Hippocampal formation (tissue), 2 donors: ENCODE results near the gene HORMAD2.
"Not testable (repeated sequence)": the region's sequence is repeated elsewhere in the genome, so short reads cannot be mapped to it uniquely, and the experiment has no call there.

Source experiments
- DNase-seq, 2 donors: peaks; one replicate each; lab custom pipeline; 2025; lab: John Stamatoyannopoulos, UW

HORMAD2 gene

GRCh38 chr22:30191040-30191701, 110.9 kb downstream of the HORMAD2 start:
- no peak for DNase-seq

- DNase-seq, result no peak
These were observed 112.2 kb downstream of the HORMAD2 start for GRCh38 chr22:30192427-30192826.

GRCh38 chr22:30193031-30193775, 112.9 kb downstream of the HORMAD2 start:
- no peak for DNase-seq

- no peak for DNase-seq
These were observed 115.2 kb downstream of the HORMAD2 start for GRCh38 chr22:30195245-30196140.

GRCh38 chr22:30196141-30196879, 116.0 kb downstream of the HORMAD2 start:
- no peak for DNase-seq

- DNase-seq, result no peak
These were observed 116.6 kb downstream of the HORMAD2 start for GRCh38 chr22:30196880-30197336.

GRCh38 chr22:30197389-30197788, 117.1 kb downstream of the HORMAD2 start:
- no peak for DNase-seq

GRCh38 chr22:30198152-30198825, 118.0 kb downstream of the HORMAD2 start:
- DNase-seq, result no peak

- no peak for DNase-seq
These were observed 118.7 kb downstream of the HORMAD2 start for GRCh38 chr22:30198921-30199320.

GRCh38 chr22:30200905-30201304, 120.6 kb downstream of the HORMAD2 start:
- DNase-seq, result not testable (repeated sequence)

GRCh38 chr22:30201945-30202344, 121.7 kb downstream of the HORMAD2 start:
- no peak for DNase-seq

- no peak for DNase-seq
These were observed 122.3 kb downstream of the HORMAD2 start for GRCh38 chr22:30202531-30203006.

- DNase-seq, result no peak
These were observed 123.9 kb downstream of the HORMAD2 start for GRCh38 chr22:30204015-30204741.

GRCh38 chr22:30204742-30205111, 124.5 kb downstream of the HORMAD2 start:
- DNase-seq, result no peak

GRCh38 chr22:30205281-30206115, 125.2 kb downstream of the HORMAD2 start:
- no peak for DNase-seq

GRCh38 chr22:30206944-30207343, 126.7 kb downstream of the HORMAD2 start:
- DNase-seq, result no peak

- DNase-seq, result no peak
These were observed 128.7 kb downstream of the HORMAD2 start for GRCh38 chr22:30208631-30209603.

GRCh38 chr22:30209642-30210041, 129.4 kb downstream of the HORMAD2 start:
- no peak for DNase-seq
